ENCODE data around the gene USO1.
"Not testable (repeated sequence)": the region's sequence is repeated elsewhere in the genome, so short reads cannot be mapped to it uniquely, and the experiment has no call there.

The USO1 gene, protein sequence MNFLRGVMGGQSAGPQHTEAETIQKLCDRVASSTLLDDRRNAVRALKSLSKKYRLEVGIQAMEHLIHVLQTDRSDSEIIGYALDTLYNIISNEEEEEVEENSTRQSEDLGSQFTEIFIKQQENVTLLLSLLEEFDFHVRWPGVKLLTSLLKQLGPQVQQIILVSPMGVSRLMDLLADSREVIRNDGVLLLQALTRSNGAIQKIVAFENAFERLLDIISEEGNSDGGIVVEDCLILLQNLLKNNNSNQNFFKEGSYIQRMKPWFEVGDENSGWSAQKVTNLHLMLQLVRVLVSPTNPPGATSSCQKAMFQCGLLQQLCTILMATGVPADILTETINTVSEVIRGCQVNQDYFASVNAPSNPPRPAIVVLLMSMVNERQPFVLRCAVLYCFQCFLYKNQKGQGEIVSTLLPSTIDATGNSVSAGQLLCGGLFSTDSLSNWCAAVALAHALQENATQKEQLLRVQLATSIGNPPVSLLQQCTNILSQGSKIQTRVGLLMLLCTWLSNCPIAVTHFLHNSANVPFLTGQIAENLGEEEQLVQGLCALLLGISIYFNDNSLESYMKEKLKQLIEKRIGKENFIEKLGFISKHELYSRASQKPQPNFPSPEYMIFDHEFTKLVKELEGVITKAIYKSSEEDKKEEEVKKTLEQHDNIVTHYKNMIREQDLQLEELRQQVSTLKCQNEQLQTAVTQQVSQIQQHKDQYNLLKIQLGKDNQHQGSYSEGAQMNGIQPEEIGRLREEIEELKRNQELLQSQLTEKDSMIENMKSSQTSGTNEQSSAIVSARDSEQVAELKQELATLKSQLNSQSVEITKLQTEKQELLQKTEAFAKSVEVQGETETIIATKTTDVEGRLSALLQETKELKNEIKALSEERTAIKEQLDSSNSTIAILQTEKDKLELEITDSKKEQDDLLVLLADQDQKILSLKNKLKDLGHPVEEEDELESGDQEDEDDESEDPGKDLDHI

DNA sequence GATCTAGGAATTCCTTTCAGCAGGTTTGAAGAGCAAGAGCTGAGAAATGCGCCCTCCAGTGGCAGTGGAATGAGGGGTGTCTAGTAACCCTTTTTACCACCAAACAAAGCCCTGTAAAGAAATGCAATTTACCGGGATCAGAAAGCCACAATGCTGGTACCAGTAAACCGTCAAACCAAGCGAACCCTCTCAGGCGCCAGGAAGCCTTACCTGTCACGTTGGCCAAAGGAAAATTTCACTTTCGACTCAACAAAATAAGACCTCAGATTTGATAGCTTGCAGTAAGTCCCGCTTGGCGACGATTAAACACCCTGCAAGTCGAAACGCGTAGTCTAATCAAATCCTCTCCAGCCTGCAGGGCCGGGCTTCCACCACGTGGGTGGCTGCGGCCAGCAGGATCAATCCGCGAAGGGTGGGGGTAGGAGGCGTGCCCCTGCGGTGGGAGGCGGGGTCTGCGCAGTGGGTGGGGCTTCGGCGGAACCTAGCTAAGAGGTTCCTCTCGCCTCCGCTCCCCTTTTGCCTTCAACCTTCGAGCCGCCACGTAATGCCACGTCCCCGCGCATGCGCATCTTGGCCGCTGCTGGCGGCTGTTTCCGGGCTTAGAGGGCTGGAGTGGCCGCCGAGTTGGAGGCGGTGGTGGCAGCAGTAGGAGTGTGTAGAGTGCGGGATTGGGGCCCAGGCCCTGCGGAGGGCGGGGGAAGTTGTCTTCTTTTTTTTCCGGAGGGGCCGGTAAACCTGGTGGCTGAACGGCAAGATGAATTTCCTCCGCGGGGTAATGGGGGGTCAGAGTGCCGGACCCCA lies at the start of gene USO1:
Gene USO1 (plus strand): TSS at position 512 of the 801 bp plus-strand sequence. CDS start 243 bp downstream, at position 755.
- DNase-seq (ENCODE audit: low read depth): peak; percentile 98

DNA sequence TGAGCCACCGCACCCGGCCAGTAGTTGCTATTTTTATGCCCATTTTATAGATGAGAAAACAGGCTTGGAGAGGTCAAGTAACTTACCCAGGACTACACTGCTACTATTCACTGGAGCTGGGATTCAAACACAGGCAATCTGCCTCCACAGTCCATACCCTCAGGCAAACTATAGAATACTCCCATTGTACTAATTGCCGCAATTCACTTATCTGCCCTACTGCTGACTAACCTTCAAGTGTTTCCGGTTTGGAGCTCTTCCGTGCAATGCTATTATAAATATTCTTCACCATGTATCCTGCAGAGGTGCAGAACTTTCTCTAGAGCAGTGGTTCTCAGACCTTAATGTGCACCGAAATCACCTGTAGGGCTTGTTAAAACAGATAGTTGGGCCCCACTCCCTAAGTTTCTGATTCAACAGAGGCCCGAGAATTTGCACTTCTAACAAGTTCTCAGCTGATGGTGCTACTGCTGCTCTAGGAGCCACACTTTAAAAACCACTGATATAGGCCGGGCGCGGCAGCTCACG lies 49.3 kb upstream of the USO1 start:
- no peak for DNase-seq (ENCODE audit: low read depth)

DNA sequence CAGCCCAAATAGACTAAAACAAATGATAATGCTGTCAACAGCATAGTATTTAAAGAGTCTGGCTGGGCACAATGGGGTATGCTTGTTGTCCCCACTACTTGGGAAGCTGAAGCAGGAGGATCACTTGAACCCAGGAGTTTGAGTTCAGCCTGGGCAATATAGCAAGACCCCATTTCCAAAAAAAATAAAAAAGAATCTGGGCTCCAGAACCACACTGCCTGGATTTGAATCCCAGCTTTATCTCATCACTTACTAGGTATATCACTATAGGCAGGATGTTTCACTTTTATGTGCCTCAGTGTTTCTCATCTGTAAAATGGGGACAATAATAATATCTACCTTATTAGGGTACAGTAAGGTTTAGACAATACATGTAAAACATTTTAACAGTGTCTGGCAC lies 45.9 kb upstream of the USO1 start:
- no peak for DNase-seq (ENCODE audit: low read depth)

DNA sequence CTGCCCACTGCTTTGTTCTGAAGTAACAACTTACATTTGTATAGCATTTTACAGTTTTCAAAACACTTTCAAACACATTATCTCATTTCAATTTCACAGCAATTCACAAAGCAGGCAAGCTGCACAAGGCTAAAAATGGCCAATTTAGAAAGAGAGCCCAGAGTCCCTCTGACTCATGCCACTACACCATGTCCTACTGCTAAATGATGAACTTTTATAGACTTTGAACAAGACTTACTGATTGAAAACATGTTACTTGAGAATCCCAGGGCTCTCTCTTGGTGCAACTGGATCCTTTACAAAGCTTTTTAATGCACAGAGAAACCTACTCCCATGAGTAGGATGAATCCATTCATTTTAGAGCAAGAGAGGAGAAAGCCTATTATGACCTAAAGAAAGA lies 45.4 kb upstream of the USO1 start:
- DNase-seq (ENCODE audit: low read depth): no peak

DNA sequence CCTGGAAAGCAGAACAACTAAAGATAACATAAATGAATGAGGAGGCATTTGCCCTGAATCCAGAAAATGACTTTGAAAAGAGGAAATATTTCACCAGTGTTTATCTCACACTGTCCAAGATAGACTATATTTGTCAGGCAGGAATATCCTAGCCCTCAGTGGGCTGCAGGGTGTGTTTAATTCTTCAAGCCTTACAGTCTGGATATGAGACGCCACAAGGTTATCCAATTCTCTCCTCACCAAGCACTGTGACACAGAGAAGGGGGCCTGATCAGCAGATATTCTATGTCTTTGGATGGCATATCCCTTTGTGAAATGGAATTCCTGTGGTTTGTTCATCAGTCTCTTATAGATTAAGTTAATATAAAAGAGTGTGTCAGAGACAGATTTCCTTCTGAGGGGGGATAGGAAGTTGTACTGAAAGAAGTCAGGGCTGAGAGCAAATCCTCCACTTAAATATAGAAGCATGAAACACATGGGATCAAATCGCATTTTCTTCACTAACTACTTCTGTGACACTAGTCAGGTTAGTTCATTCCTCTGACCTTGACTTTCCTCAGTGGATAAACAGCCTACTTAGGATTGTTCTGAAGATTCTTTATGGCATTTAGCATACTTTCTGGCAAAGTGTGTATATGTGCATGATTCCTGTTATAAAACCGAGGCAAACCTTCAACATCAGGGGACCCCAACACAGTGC lies 44.4 kb upstream of the USO1 start:
- no peak for DNase-seq (ENCODE audit: low read depth)

DNA sequence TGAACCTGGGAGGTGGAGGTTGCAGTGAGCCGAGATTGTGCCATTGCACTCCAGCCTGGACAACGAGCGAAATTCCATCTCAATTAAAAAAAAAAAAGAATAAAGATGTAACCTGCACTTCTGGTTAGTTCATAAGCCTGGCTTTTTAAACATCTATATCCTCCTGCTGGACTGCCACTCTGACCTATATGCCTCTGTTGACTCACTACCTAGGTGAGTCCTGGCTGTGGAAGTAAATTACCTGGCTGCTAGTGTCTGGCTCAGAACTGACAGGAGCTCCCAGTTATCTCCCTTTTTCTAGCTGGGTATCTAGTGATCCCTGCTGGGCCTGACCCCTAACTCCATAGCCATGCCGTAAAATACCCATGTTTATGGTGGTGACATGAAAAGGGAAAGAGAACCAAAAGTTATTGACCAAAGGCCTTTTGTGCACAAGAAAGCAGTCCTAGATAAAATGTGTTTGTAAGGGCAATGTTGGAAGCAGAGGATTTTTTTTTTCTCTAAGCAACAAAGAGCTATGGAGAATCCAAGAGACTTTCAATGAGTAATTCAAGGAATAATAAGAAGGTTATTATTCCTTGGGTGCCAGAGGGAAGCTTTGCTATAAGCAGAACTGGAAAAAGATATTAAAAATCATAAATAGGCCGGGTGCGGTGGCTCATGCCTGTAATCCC lies 40.8 kb upstream of the USO1 start:
- no peak for DNase-seq (ENCODE audit: low read depth)

DNA sequence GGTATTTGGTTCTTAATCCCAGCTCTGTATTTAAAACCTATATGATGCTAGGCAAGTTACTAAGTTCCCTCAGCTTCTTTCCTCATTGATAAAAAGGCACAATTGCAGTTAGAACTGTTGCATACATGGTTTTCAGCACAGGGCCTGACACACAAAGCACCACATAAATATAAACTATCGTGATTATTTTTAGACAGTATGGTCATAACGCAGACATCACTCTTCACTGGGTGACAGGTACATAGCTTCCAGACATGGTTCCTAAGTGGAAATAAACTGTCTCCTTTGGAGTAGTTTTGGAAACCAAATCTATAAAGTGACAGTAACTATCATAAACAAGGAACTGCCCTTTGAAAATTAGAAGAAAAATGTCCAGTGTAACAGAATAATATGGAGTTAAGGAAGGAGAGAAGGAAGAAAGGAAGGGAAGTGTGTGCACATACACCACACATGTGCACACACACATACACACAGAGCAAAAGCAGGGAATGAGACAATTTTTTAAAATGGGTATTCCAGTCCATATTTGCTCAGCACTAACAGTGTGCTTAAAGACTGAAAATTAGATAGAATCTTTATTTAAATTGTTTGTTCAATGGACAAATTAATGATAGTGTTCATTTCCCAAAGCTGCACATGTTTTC lies 38.7 kb upstream of the USO1 start:
- DNase-seq (ENCODE audit: low read depth): no peak

DNA sequence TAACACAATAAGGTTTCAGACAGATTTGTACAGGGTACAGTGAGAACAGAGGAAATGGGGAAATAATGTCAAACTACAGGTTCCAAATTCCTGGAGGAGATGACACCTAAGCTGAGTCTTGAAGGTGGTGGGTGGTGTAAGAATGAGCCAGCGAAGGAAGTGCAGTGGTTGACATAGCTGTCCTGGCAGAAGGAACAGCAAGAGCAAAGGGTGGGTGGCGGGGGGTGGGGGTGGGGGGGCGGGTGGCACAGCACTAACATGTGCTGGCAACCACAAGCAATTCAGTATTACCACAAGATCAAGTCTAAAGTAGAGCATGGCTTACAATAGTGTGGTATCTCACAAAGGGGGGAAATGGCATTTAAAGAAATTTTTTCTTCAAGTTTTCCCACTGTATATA lies 38.0 kb upstream of the USO1 start:
- no peak for DNase-seq (ENCODE audit: low read depth)

DNA sequence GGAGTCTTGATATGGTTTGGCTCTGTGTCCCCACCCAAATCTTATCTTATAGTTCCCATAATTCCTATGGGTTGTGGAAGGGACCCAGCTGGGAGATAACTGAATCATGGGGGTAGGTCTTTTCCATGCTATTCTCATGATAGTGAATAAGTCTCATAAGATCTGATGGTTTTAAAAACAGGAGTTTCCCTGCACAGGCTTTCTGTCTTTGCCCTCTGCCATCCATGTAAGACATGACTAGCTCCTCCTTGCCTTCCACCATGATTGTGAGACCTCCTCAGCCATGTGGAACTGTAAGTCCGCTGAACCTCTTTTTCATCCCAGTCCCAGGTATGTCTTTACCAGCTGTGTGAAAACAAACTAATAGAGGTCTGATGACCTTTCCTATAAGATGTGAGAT lies 37.3 kb upstream of the USO1 start:
- DNase-seq (ENCODE audit: low read depth): not testable (repeated sequence)

DNA sequence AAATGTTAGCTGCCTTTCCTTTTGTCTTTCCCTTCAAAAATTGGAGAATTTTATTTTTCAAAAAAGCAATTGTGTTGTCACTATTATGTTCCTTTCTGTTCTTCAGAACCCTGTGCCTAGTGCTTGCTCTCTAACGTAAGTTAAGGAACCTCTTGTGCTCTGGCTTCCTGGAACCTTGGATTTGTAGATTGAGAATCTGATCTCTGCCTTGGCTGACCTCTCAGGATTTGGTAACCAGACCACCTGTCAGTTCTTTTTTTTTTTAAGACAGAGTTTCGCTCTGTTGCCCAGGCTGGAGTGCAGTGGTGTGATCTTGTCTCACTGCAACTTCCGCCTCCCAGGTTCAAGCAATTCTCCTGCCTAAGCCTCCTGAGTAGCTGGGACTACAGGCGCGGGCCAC lies 32.3 kb upstream of the USO1 start:
- DNase-seq (ENCODE audit: low read depth): not testable (repeated sequence)

DNA sequence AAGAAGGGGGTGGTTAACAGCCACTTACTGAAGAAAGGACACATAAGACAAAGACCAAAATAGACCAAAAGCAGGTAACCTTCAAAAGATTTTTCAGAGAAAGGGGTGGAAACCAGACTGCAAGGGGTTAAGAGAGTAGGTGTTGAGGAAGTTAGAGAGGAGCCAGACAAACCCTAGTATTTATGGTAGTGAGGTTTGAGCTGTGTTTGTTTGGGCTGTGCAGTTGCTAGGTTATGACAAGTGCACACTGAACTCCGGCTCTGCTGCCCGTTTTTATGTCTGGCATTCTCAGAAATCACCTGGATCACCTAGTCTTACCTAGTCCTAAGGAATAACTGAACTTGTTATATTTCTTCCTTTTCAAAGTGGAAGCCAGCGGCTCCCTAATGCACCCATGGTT lies 28.3 kb upstream of the USO1 start:
- DNase-seq (ENCODE audit: low read depth): no peak

DNA sequence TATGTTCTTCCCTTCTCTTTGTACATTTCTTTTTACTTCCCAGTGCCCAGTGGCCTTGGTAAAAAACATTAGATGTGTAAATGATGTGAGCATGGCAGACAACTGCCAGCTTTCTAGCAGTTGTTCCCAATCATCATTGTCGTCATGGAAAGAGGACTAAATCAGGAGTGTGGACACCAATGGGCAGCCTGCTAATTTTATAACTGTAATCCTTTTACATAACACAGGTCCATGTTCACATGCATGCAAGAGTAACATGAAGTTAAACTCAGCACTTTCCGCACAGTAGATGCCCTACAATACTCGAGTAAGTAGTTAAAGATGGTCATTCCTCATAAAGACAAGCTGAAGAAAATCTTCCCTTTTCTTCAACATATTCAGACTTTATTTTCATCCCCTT lies 27.8 kb upstream of the USO1 start:
- DNase-seq (ENCODE audit: low read depth): no peak

DNA sequence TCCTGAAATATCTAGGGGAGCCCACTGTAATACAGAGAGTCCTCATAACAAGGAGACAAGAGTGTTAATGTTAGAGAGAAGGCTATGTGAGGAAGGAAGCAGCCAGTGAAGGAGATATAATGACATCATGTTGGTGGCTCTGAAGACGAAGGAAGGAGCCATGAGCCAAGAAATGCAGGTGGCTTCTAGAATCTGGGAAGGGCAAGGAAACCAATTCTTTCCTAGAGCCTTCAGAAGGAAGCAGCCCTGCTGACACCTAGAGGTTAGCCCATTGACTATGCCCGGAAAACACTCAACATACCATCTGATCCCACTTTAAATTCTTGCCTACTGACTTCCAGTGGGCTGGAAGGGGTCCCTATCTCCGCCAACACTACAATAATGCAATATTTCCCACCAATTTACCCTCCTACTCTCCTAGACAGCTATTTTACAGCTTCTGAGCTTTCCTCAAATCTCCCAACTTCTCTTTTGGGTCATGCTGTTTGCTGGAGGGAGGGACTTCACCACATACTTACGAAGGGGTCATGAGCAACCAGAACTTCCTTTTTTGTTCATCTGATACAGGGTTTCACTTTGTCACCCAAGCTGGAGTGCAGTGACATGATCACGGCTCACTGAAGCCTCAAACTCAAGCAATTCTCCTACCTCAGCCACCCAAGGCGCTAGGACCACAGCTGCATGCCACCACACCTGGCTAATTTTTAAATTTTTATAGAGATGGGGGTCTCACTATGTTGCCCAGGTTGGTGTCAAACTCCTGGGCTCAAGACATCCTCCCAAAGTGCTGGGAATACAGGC lies 26.0 kb upstream of the USO1 start:
- DNase-seq (ENCODE audit: low read depth): no peak

DNA sequence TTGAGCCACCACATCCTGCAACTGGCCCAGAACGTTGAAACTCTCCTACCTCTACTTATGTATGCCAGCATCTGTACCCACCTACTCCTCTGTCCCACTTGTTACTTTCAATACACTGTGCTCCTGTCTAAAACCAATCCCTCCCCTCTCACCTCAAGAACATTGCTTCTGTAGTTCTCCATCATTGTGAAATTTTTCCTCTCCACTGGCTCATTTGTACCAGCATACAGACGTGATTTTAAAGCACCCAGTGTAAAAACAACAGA lies 25.5 kb upstream of the USO1 start:
- DNase-seq (ENCODE audit: low read depth): no peak

DNA sequence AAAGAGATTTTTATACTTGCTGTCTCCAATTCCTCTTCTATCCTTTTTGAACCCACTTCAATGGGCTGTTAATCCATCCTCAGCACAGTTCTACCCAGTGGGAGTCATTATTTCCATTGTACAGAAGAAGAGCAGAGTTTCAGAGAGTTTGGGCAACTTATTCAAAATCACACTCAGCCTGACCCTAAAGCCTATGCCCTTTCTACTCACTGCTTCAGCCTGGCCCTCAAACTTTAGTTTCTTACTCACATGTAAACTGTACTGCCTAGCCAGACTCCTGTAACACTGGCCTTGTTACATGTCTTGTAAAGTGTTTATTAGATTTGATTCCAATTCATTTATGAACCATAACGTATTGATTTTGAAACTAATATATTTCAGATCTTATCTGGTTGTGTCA lies 25.1 kb upstream of the USO1 start:
- no peak for DNase-seq (ENCODE audit: low read depth)

DNA sequence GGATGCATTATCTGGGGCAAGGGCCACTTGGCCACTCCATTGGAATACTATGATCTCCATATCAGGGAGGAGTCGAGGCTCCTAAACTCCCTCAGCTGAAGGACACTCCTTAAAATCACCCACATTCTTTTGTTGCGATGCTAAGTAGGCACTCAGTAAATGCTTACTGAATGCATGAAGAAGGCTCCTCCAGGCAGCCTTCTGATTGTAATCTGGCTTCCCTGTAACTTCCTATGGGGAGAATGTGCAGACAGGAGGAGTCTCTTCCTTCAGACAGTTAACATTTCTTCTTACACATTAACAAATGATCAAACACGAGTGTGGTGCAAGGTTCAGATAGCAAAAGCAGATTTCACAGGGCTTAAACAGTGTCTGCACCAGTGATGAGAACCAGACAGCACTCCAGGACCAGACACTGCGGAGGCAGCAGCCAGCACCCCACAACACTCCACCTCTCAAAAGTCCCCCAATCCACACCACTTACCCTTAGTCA lies 21.4 kb upstream of the USO1 start:
- DNase-seq (ENCODE audit: low read depth): no peak

DNA sequence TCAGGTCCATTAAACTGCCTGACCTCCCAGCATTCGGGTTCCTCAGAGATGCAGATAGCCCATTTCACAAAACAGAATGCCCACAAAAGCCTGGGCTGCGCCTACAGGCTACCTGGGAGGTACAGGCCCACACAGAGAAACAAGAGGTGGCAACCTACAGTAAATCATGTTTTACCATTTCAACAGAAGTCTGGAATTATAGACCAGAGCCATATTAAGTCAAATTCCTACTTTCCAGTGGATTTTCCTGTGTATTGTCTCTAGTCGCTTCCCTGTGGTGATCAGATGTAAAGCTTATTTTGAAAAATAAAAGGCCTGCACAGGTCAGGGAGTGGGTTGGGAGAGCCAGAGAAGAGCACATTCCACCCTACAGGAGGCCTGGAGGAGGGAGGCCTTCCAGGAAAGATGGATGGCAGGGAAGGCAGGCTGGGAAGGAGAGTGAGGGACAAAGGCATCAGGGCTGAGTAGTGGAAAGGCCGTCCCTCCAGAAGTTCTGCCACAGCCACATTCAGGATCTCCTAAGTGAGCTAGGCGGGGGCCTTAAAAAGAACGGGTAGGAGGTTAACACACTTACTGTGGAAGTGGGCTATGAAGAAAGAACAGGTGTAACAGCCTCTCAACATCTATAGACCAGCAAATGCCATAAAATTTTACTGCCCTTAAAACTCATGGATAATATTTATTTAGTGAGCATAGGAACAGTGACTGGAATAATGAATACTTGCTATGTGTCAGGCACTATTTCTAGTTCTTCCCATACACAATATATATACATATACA lies 19.0 kb upstream of the USO1 start:
- DNase-seq (ENCODE audit: low read depth): no peak

DNA sequence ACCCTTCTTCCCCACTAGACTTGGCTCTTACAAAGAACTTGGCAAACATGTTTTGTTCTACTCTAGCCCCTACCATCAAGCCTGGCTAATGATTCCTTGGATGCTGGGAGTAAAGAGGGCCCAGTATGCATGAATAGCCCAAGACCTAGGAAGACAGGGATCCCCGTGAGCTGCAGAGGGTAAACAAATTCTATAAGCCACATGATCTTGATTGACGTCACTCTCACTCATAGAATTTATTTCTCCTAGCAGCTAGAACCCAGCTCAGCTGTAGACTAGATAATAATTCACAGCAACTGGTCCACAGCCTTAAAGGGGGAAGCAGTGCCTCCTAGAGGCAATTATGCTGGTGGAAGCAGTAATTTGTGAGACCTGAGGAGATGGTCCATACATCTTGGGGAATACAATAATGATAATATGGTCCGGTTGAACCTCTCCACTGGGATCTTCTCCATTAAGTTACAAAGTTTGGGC lies 16.1 kb upstream of the USO1 start:
- no peak for DNase-seq (ENCODE audit: low read depth)

DNA sequence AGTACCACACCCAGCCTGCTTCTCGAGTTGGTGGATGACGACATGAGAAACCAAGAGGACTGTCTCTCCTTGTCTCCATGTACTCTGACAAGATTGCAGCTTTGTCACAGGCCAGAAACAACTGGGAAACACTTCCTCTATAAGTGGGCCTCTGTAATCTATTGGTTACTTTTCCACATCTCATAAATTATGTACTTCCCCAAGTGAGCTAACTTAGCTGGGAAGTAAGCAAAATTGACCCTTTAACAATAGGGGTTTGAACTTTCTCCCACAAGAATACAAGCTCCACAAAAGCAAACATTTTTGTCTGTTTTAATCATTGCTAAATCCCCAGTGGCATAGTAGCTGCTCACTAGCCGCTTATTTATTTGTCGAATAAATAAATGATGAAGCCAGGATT lies 14.1 kb upstream of the USO1 start:
- DNase-seq (ENCODE audit: low read depth): no peak

All from stimulated activated CD8-positive, alpha-beta memory T cell treated with anti-CD3 and anti-CD28 coated beads, Interleukin-7, amount 100 ng/mL, for 24 hours (primary cell).